ENCODE results near the gene EEF1AKMT3. TPM values are rescaled to one million over a fixed set of nuclear protein-coding genes. Genes with fewer than 3 reads are reported as not detected.

The EEF1AKMT3 gene
- total and polyA plus RNA-seq, 9 of the 15 experiments (the other 6 are each of a cell fraction or from before 2014, with no cell fraction given) = 4.1 to 17.2 (median 7.9) TPM

GRCh38 chr12:57724936-57725740, 47.3 kb upstream of the EEF1AKMT3 start:
- Histone ChIP-seq H3K9ac (ENCODE audit: insufficient read depth in 1 of 2, low read depth in 2 of 2, low read length in 2 of 2) (no peak overlapping the region), H3K27me3 (ENCODE audit: control insufficient read depth in 2 of 2, insufficient read depth in 2 of 2, low read length in 2 of 2) (peaks cover 5 to 9% of the 10 kb centered on the region in 2 experiments; a peak in 4 of 5 replicates), H3K27ac (ENCODE audit: extremely low read depth, low read depth, low read length) (no peak overlapping the region), H3K4me2 (ENCODE audit: insufficient read depth, low read length) (no peak overlapping the region), H2AFZ (ENCODE audit: low read depth, low read length) (no peak overlapping the region), H3K4me1 (replicated peaks in 1 of 2; ENCODE audit: control insufficient read depth in 2 of 2, insufficient read depth in 2 of 2, low read length in 2 of 2) (peaks cover 0 to 20% of the 10 kb centered on the region in 2 experiments; a peak in 2 of 5 replicates), H3K9me1 (ENCODE audit: control insufficient read depth, insufficient read depth, low read length) (no peaks in the 10 kb centered on the region), H3K9me3 (replicated peaks; ENCODE audit: control insufficient read depth, insufficient read depth, low read depth, low read length) (no peaks in the 10 kb centered on the region; the same call in 1 of the 2 replicates), H3K4me3 (no peak overlapping the region), H3K79me2 (ENCODE audit: control insufficient read depth, insufficient read depth, low read length) (no peaks in the 10 kb centered on the region), H4K20me1 (replicated peaks; ENCODE audit: control insufficient read depth, insufficient read depth, low read length) (no peaks in the 10 kb centered on the region; the same call in 1 of the 2 replicates), H3K36me3 (ENCODE audit: control insufficient read depth, insufficient read depth, low read length) (peaks cover 9% of the 10 kb centered on the region; the same call in 1 of the 3 replicates)
- ChIA-PET POLR2A (interaction anchor here (0.9 to 1.2 kb wide), 3 partner anchors 31 to 93 kb away, joined by 3 to 4 read pairs (median 3); partner anchors contain the start of genes AVIL and OS9), CTCF (ENCODE audit: low intra/inter-chr PET ratio) (no interaction called here)
- DNase-seq (ENCODE audit: extremely low read depth in 1 of 4, low spot score in 3 of 4) = no peak
- no TSS peak for BruUV-seq (replicated peaks)
- no peak for ATAC-seq
- no peak for FAIRE-seq
- no peak for TF ChIP-seq EP400 (IDR thresholded peaks at IDR 0.05)
- TF ChIP-seq ZNF444 (CRISPR knock-in tag; IDR thresholded peaks at IDR 0.05) = no peak
- TF ChIP-seq SPI1 (IDR thresholded peaks at IDR 0.05; ENCODE audit: borderline replicate concordance, low read depth, low read length) = peak; percentile 61; the same call in 1 of the 2 replicates
- TF ChIP-seq EWSR1 (IDR thresholded peaks at IDR 0.05; ENCODE audit: borderline replicate concordance, low read depth, partially characterized antibody) = no peak
- TF ChIP-seq FOSL1 (tag; conservative IDR thresholded peaks at IDR 0.05) = no peak
- no peak for TF ChIP-seq RFX1 (IDR thresholded peaks at IDR 0.05)
- TF ChIP-seq HDGF (IDR thresholded peaks at IDR 0.05) = no peak
- TF ChIP-seq TBP (optimal IDR thresholded peaks at IDR 0.05; ENCODE audit: low read depth, low read length) = no peak
- in situ Hi-C loops (cut with MboI) (no loop called here), intact Hi-C loops (cut with micrococcal nuclease) (no loop called here)
- 8% methylated on average over 7 of the region's 11 CpGs for WGBS (ENCODE audit: insufficient coverage, low coverage, missing lambda C conversion rate)

Data from K562 (cell line).